GM06990 (cell line): ENCODE results near the gene CABP1.
A peak's percentile ranks its signal among the peaks of the same experiment; 100 is the strongest.

Experiments used
- DNase-seq: peaks from one replicate; pipeline ENCODE4 v3.0.0-alpha.2; 2011; ENCODE audit not compliant: insufficient read length; ENCODE audit errors: extremely low read depth
- H3K27me3 ChIP-seq: replicated peaks from 2 replicates; pipeline ENCODE4 v1.6.0; 2011; ENCODE audit warnings: low read length; ENCODE audit not compliant: control insufficient read depth, insufficient read depth
- H3K36me3 ChIP-seq: 2 replicates; pipeline ENCODE4 v1.5.1; 2011; ENCODE audit warnings: low read length; ENCODE audit not compliant: control insufficient read depth, insufficient read depth
- H3K4me3 ChIP-seq: replicated peaks from 2 replicates; pipeline ENCODE4 v1.5.1; 2011; ENCODE audit warnings: low read depth, mild to moderate bottlenecking, control low read depth, low read length
- CTCF ChIP-seq: IDR thresholded peaks from 2 replicates; pipeline ENCODE4 v1.5.1; 2011; ENCODE audit warnings: low read length, control low read depth, mild to moderate bottlenecking, inconsistent platforms; ENCODE audit not compliant: insufficient read depth, poor library complexity, severe bottlenecking

CABP1 gene

GRCh38 chr12:120712610-120713009 lies 72.2 kb downstream of the CABP1 start:
- DNase-seq: no peak
- no peak for TF ChIP-seq CTCF
- Histone ChIP-seq H3K27me3 (no peaks in the 10 kb centered on the region), H3K4me3 (no peak overlapping the region), H3K36me3 (peaks cover 8% of the 10 kb centered on the region)

DNA sequence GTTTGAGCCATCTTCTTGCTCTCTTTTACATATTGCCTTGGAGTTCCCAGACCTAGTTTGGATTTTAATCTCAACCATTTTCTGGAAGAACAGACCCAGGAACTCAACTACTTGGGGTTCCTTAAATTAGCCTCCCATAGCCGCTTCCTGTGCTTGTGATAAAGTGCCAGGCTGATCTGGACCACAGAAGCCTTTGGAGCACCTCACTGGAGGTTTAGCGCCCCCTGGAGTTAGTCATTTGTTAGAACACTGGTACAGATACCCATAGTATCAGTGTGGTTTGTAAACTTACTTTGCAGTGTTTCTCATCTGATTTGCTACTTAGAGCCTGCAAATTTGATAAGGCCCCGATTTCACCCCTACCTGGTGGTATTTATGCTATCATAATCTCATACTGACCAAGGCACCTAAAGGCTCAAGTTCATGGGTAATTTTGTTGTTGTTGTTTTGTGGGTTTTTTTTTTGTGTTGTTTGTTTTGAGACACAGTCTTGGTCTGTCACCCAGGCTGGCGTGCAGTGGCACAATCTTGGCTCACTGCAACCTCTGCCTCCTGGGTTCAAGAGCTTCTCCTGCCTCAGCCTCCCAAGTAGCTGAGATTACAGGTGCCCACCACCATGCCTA lies 73.5 kb downstream of the CABP1 start:
- H3K36me3 ChIP-seq: peaks cover 11% of the 10 kb centered on the region
- peak; percentile 81 for TF ChIP-seq CTCF

More for the DNA sequence above, 73.5 kb downstream of the CABP1 start:
- DNase-seq: no peak
- H3K4me3 ChIP-seq: no peak overlapping the region
- no peaks in the 10 kb centered on the region for H3K27me3 ChIP-seq
